ENCODE data around the gene ANO8. TPM values are rescaled to one million over a fixed set of nuclear protein-coding genes. Genes with fewer than 3 reads are reported as not detected.

The ANO8 gene
- total and polyA plus RNA-seq, 2 donors (not counting 1 experiment from before 2014, with no cell fraction given), result 3.0 to 5.2 TPM

DNA sequence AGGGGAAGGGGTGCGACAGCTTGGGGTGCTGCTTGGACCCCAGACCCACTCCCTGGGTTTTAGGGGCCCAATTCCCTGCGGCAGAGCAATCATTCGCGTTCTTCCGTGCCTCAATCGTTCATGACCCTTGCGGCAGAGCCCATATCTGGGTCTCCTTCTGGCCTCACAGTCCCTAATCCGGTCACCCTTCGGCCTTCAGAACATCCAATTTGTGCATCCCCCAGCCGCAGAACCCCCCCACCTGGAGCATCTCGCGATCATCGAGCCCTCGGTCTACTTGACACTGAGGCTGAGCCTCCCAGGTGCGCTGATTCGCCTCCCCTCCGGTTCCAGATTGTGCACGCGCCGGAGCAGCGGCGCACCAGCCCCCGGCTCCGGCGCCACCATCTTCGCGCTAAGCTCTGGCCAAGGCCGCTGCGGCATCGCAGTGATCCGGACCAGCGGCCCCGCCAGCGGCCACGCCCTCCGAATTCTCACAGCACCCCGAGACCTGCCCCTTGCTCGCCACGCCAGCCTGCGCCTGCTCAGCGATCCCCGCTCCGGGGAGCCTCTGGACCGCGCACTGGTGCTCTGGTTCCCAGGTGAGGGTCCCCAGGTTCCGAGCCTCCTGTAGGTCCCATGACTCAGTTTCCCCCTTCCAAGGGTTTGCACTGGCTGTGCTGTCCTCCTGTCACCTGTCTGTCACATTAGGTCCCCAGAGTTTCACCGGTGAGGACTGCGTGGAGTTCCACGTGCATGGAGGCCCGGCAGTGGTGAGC, 3.2 kb upstream of the ANO8 start:
- peaks cover 19 to 33% of the 10 kb centered on the region in 2 donors for H3K4me1 ChIP-seq (ENCODE audit: control insufficient read depth in 2 of 2, insufficient read depth in 2 of 2, low read length in 2 of 2)
- WGBS (ENCODE audit: insufficient coverage), result 7% methylated on average over 50 of the region's 50 CpGs
- peaks cover 9% of the 10 kb centered on the region for H3K79me2 ChIP-seq (ENCODE audit: control insufficient read depth, insufficient read depth, low read length)
- peak overlapping the region; percentile 92 for H3K27ac Mint-ChIP-seq
- peak overlapping the region; percentile 99 for H3K4me2 ChIP-seq (replicated peaks; ENCODE audit: low read depth, low read length, poor library complexity, severe bottlenecking)
- no peaks in the 10 kb centered on the region for H4K20me1 ChIP-seq (ENCODE audit: control insufficient read depth, insufficient read depth, low read length, poor library complexity, severe bottlenecking)
- H3K4me3 ChIP-seq (ENCODE audit: control extremely low read depth in 1 of 5, extremely low read depth in 1 of 5, insufficient read depth in 1 of 5, low read depth in 2 of 5, low read length in 4 of 5), result peak overlapping the region; percentile 43 to 97 (median 79)
- ATAC-seq (ENCODE audit: low read depth), result no peak
- no peaks in the 10 kb centered on the region for H3K27me3 Mint-ChIP-seq
- intact Hi-C loops (cut with micrococcal nuclease), result loop anchor here (1.0 kb wide), 7 partner anchors 29 to 131 kb away; partner anchors contain the start of genes BABAM1, BST2, DDA1 and USE1
- no peaks in the 10 kb centered on the region for H3K9me3 Mint-ChIP-seq (ENCODE audit: insufficient read depth)
- H3K27me3 ChIP-seq (replicated peaks in 1 of 4; ENCODE audit: control extremely low read depth in 1 of 4, control insufficient read depth in 3 of 4, insufficient read depth in 4 of 4, low read length in 3 of 4), result no peaks in the 10 kb centered on the region
- H3K36me3 ChIP-seq (replicated peaks in 1 of 2; ENCODE audit: control extremely low read depth in 1 of 2, control insufficient read depth in 1 of 2, extremely low read depth in 1 of 2, insufficient read depth in 2 of 2, low read length in 1 of 2), result no peaks in the 10 kb centered on the region
- H3K4me1 Mint-ChIP-seq, result peaks cover 40% of the 10 kb centered on the region
- ChIA-PET POLR2A (interaction anchor here (0.9 kb wide), 1 partner anchor 81 kb away, joined by 3 read pairs; the partner anchor contains the start of gene MVB12A), CTCF (interaction anchor here (0.9 kb wide), 1 partner anchor 29 kb away, joined by 3 read pairs; the partner anchor contains the start of gene DDA1)
- peak overlapping the region; percentile 92 for H3K4me3 Mint-ChIP-seq
- H2AFZ ChIP-seq (ENCODE audit: insufficient read depth, low read depth, low read length, poor library complexity, severe bottlenecking), result peak overlapping the region; percentile 100
- H3K9ac ChIP-seq (ENCODE audit: low read length), result peak overlapping the region; percentile 90
- no peak for DNase-seq
- H3K9me3 ChIP-seq (ENCODE audit: control extremely low read depth in 1 of 3, control insufficient read depth in 2 of 3, insufficient read depth in 1 of 3, low read length in 2 of 3), result peaks cover 0 to 5% (median 0%) of the 10 kb centered on the region in 3 donors
- TF ChIP-seq, protein P1, sequence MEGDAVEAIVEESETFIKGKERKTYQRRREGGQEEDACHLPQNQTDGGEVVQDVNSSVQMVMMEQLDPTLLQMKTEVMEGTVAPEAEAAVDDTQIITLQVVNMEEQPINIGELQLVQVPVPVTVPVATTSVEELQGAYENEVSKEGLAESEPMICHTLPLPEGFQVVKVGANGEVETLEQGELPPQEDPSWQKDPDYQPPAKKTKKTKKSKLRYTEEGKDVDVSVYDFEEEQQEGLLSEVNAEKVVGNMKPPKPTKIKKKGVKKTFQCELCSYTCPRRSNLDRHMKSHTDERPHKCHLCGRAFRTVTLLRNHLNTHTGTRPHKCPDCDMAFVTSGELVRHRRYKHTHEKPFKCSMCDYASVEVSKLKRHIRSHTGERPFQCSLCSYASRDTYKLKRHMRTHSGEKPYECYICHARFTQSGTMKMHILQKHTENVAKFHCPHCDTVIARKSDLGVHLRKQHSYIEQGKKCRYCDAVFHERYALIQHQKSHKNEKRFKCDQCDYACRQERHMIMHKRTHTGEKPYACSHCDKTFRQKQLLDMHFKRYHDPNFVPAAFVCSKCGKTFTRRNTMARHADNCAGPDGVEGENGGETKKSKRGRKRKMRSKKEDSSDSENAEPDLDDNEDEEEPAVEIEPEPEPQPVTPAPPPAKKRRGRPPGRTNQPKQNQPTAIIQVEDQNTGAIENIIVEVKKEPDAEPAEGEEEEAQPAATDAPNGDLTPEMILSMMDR (IDR thresholded peaks at IDR 0.05), result no peak
- no peak for TF ChIP-seq EZH2 (IDR thresholded peaks at IDR 0.05; ENCODE audit: borderline replicate concordance, insufficient read depth, low read depth, low read length, poor library complexity, severe bottlenecking)
- H3K27ac ChIP-seq (ENCODE audit: low read length in 2 of 2), result peak overlapping the region in 1 of 2 donors; percentile 63

All from B cell (primary cell).